ENCODE data around the gene TTC34.

- TF ChIP-seq POLR2A (IDR thresholded peaks at IDR 0.05) (no peak), EP300 (IDR thresholded peaks at IDR 0.05) (no peak)
- TF ChIP-seq, protein P1, sequence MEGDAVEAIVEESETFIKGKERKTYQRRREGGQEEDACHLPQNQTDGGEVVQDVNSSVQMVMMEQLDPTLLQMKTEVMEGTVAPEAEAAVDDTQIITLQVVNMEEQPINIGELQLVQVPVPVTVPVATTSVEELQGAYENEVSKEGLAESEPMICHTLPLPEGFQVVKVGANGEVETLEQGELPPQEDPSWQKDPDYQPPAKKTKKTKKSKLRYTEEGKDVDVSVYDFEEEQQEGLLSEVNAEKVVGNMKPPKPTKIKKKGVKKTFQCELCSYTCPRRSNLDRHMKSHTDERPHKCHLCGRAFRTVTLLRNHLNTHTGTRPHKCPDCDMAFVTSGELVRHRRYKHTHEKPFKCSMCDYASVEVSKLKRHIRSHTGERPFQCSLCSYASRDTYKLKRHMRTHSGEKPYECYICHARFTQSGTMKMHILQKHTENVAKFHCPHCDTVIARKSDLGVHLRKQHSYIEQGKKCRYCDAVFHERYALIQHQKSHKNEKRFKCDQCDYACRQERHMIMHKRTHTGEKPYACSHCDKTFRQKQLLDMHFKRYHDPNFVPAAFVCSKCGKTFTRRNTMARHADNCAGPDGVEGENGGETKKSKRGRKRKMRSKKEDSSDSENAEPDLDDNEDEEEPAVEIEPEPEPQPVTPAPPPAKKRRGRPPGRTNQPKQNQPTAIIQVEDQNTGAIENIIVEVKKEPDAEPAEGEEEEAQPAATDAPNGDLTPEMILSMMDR (IDR thresholded peaks at IDR 0.05): no peak
Measured at GRCh38 chr1:2635361-2636010, 166.0 kb downstream of the TTC34 start.

Measured in ovary (tissue), 3 donors.